HG02798 (cell line): ENCODE data around the gene MAPT.
"Not testable (repeated sequence)": the region's sequence is repeated elsewhere in the genome, so short reads cannot be mapped to it uniquely, and the experiment has no call there.

Experiments
- ATAC-seq: cut with Tn5 transposase; IDR thresholded peaks from one replicate; pipeline ENCODE4 v1.9.1; 2021; ENCODE audit warnings: mild to moderate bottlenecking; ENCODE audit not compliant: unreplicated experiment, poor library complexity

MAPT gene

GRCh38 chr17:45895969-45896785 lies 1.8 kb downstream of the MAPT start:
- no peak for ATAC-seq

GRCh38 chr17:45896803-45897693 lies 2.7 kb downstream of the MAPT start:
- no peak for ATAC-seq

GRCh38 chr17:45900136-45900535 lies 5.8 kb downstream of the MAPT start:
- no peak for ATAC-seq

- no peak for ATAC-seq
Measured at GRCh38 chr17:45900723-45901415, 6.5 kb downstream of the MAPT start.

GRCh38 chr17:45902892-45903346 lies 8.6 kb downstream of the MAPT start:
- no peak for ATAC-seq

- ATAC-seq: no peak
Measured at GRCh38 chr17:45904866-45905265, 10.5 kb downstream of the MAPT start.

GRCh38 chr17:45905814-45906213 lies 11.5 kb downstream of the MAPT start:
- no peak for ATAC-seq

- no peak for ATAC-seq
Measured at GRCh38 chr17:45906237-45906636, 11.9 kb downstream of the MAPT start.

GRCh38 chr17:45906927-45907622 lies 12.7 kb downstream of the MAPT start:
- ATAC-seq: no peak

- ATAC-seq: no peak
Measured at GRCh38 chr17:45907750-45908395, 13.5 kb downstream of the MAPT start.

- no peak for ATAC-seq
Measured at GRCh38 chr17:45908460-45908859, 14.1 kb downstream of the MAPT start.

- no peak for ATAC-seq
Measured at GRCh38 chr17:45908935-45909334, 14.6 kb downstream of the MAPT start.

- no peak for ATAC-seq
Measured at GRCh38 chr17:45910667-45911066, 16.3 kb downstream of the MAPT start.

- no peak for ATAC-seq
Measured at GRCh38 chr17:45912319-45912718, 18.0 kb downstream of the MAPT start.

GRCh38 chr17:45913030-45913429 lies 18.7 kb downstream of the MAPT start:
- not testable (repeated sequence) for ATAC-seq

GRCh38 chr17:45914047-45914717 lies 19.8 kb downstream of the MAPT start:
- ATAC-seq: no peak

GRCh38 chr17:45915263-45915662 lies 20.9 kb downstream of the MAPT start:
- ATAC-seq: no peak

GRCh38 chr17:45917081-45917480 lies 22.7 kb downstream of the MAPT start:
- no peak for ATAC-seq

- ATAC-seq: no peak
Measured at GRCh38 chr17:45918241-45918745, 23.9 kb downstream of the MAPT start.
